ENCODE data around the gene TYRO3.

The TYRO3 gene

DNA sequence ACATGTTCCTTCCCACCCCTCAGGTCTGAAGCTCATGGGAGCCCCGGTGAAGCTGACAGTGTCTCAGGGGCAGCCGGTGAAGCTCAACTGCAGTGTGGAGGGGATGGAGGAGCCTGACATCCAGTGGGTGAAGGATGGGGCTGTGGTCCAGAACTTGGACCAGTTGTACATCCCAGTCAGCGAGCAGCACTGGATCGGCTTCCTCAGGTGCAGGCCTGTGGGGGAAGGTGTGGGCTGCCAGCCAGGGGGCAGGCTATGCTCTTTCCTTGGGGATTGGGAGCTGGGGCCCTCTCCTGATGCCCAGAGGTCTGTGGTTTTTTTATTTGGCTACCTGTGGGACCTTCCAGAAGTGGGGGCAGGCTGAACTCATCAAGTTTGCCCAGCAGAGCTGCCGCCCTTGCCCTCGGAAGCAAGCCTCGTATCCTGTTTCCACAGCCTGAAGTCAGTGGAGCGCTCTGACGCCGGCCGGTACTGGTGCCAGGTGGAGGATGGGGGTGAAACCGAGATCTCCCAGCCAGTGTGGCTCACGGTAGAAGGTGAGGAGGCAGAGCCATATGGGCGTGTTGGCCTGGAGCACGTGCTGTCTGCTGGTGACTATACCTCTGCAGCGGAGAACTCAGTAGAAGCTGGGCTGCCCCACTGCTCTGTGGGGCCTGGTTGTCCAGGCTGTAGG lies 2.2 kb downstream of the TYRO3 start:
- no peak for TF ChIP-seq CSDC2 (CRISPR knock-in tag; IDR thresholded peaks at IDR 0.05)
- TF ChIP-seq ZNF565 (CRISPR knock-in tag; conservative IDR thresholded peaks at IDR 0.05; ENCODE audit: low read depth) = no peak
- TF ChIP-seq, protein P1, sequence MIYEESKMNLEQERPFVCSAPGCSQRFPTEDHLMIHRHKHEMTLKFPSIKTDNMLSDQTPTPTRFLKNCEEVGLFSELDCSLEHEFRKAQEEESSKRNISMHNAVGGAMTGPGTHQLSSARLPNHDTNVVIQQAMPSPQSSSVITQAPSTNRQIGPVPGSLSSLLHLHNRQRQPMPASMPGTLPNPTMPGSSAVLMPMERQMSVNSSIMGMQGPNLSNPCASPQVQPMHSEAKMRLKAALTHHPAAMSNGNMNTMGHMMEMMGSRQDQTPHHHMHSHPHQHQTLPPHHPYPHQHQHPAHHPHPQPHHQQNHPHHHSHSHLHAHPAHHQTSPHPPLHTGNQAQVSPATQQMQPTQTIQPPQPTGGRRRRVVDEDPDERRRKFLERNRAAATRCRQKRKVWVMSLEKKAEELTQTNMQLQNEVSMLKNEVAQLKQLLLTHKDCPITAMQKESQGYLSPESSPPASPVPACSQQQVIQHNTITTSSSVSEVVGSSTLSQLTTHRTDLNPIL (CRISPR knock-in tag; IDR thresholded peaks at IDR 0.05; ENCODE audit: low read depth) = no peak
- no peak for TF ChIP-seq TOX (CRISPR knock-in tag; IDR thresholded peaks at IDR 0.05; ENCODE audit: borderline replicate concordance)
- no peak for TF ChIP-seq ZFP30 (CRISPR knock-in tag; IDR thresholded peaks at IDR 0.05)
- TF ChIP-seq ZFP3 (CRISPR knock-in tag; IDR thresholded peaks at IDR 0.05) = no peak
- TF ChIP-seq PPARA (CRISPR knock-in tag; IDR thresholded peaks at IDR 0.05; ENCODE audit: borderline replicate concordance) = no peak
- TF ChIP-seq OSR1 (CRISPR knock-in tag; IDR thresholded peaks at IDR 0.05) = no peak
- TF ChIP-seq, protein P2, sequence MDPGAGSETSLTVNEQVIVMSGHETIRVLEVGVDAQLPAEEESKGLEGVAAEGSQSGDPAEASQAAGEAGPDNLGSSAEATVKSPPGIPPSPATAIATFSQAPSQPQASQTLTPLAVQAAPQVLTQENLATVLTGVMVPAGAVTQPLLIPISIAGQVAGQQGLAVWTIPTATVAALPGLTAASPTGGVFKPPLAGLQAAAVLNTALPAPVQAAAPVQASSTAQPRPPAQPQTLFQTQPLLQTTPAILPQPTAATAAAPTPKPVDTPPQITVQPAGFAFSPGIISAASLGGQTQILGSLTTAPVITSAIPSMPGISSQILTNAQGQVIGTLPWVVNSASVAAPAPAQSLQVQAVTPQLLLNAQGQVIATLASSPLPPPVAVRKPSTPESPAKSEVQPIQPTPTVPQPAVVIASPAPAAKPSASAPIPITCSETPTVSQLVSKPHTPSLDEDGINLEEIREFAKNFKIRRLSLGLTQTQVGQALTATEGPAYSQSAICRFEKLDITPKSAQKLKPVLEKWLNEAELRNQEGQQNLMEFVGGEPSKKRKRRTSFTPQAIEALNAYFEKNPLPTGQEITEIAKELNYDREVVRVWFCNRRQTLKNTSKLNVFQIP (CRISPR knock-in tag; IDR thresholded peaks at IDR 0.05; ENCODE audit: borderline replicate concordance, low read depth) = no peak
- no peak for TF ChIP-seq ESRRG (CRISPR knock-in tag; IDR thresholded peaks at IDR 0.05)
- no peak for TF ChIP-seq TCF4 (CRISPR knock-in tag; IDR thresholded peaks at IDR 0.05; ENCODE audit: borderline replicate concordance)
- TF ChIP-seq, protein P3, sequence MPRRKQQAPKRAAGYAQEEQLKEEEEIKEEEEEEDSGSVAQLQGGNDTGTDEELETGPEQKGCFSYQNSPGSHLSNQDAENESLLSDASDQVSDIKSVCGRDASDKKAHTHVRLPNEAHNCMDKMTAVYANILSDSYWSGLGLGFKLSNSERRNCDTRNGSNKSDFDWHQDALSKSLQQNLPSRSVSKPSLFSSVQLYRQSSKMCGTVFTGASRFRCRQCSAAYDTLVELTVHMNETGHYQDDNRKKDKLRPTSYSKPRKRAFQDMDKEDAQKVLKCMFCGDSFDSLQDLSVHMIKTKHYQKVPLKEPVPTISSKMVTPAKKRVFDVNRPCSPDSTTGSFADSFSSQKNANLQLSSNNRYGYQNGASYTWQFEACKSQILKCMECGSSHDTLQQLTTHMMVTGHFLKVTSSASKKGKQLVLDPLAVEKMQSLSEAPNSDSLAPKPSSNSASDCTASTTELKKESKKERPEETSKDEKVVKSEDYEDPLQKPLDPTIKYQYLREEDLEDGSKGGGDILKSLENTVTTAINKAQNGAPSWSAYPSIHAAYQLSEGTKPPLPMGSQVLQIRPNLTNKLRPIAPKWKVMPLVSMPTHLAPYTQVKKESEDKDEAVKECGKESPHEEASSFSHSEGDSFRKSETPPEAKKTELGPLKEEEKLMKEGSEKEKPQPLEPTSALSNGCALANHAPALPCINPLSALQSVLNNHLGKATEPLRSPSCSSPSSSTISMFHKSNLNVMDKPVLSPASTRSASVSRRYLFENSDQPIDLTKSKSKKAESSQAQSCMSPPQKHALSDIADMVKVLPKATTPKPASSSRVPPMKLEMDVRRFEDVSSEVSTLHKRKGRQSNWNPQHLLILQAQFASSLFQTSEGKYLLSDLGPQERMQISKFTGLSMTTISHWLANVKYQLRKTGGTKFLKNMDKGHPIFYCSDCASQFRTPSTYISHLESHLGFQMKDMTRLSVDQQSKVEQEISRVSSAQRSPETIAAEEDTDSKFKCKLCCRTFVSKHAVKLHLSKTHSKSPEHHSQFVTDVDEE (CRISPR knock-in tag; IDR thresholded peaks at IDR 0.05) = no peak
- TF ChIP-seq, protein P4, sequence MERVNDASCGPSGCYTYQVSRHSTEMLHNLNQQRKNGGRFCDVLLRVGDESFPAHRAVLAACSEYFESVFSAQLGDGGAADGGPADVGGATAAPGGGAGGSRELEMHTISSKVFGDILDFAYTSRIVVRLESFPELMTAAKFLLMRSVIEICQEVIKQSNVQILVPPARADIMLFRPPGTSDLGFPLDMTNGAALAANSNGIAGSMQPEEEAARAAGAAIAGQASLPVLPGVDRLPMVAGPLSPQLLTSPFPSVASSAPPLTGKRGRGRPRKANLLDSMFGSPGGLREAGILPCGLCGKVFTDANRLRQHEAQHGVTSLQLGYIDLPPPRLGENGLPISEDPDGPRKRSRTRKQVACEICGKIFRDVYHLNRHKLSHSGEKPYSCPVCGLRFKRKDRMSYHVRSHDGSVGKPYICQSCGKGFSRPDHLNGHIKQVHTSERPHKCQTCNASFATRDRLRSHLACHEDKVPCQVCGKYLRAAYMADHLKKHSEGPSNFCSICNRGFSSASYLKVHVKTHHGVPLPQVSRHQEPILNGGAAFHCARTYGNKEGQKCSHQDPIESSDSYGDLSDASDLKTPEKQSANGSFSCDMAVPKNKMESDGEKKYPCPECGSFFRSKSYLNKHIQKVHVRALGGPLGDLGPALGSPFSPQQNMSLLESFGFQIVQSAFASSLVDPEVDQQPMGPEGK (CRISPR knock-in tag; IDR thresholded peaks at IDR 0.05; ENCODE audit: borderline replicate concordance) = no peak
- TF ChIP-seq, protein P5, sequence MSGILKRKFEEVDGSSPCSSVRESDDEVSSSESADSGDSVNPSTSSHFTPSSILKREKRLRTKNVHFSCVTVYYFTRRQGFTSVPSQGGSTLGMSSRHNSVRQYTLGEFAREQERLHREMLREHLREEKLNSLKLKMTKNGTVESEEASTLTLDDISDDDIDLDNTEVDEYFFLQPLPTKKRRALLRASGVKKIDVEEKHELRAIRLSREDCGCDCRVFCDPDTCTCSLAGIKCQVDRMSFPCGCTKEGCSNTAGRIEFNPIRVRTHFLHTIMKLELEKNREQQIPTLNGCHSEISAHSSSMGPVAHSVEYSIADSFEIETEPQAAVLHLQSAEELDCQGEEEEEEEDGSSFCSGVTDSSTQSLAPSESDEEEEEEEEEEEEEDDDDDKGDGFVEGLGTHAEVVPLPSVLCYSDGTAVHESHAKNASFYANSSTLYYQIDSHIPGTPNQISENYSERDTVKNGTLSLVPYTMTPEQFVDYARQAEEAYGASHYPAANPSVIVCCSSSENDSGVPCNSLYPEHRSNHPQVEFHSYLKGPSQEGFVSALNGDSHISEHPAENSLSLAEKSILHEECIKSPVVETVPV (CRISPR knock-in tag; IDR thresholded peaks at IDR 0.05) = no peak
- TF ChIP-seq ZNF8 (CRISPR knock-in tag; IDR thresholded peaks at IDR 0.05) = no peak
- ATAC-seq = no peak

DNA sequence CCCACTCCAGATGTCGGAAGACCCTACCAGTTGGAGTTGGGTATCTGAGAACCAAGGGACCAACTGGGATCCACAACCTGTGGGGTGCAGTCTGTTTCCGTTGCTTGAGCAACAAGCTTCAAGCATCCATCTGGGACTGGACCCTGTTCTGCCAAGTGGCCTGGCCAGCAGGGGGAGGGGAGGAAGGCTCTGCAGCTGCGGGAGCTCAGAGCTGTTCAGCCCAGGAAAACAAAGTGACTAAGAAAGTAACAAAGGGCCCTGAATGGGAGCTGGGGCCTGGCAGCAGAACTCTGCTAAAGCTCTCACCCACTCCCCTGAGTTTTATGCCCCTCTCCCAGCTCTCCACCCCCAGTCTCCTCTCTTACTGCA lies 2.7 kb downstream of the TYRO3 start:
- ATAC-seq = no peak
- TF ChIP-seq OSR1 (CRISPR knock-in tag; IDR thresholded peaks at IDR 0.05) (no peak), ARNTL (CRISPR knock-in tag; IDR thresholded peaks at IDR 0.05; ENCODE audit: borderline replicate concordance, low read depth) (no peak), RARB (CRISPR knock-in tag; IDR thresholded peaks at IDR 0.05) (no peak), SNAI2 (CRISPR knock-in tag; IDR thresholded peaks at IDR 0.05) (no peak), ZNF8 (CRISPR knock-in tag; IDR thresholded peaks at IDR 0.05) (no peak), TOX (CRISPR knock-in tag; IDR thresholded peaks at IDR 0.05; ENCODE audit: borderline replicate concordance) (no peak), ZFP30 (CRISPR knock-in tag; IDR thresholded peaks at IDR 0.05) (no peak)
- TF ChIP-seq, protein P1 (CRISPR knock-in tag; IDR thresholded peaks at IDR 0.05; ENCODE audit: low read depth) = no peak

DNA sequence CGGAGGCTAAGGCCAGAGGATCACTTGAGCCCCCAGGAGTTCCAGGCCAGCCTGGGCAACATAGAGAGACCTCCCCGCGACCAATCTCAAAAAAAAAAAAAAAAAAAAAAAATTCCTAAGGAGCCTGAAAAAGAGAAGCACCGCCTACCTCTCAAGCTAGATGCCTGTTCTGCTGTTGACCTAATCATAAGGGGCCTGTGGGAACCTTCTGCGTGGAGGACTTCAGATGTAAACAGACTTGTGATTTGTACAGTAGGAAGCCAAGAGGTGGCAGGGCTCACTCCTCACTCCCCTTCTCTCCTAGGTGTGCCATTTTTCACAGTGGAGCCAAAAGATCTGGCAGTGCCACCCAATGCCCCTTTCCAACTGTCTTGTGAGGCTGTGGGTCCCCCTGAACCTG lies 3.2 kb downstream of the TYRO3 start:
- no peak for ATAC-seq
- TF ChIP-seq ZFP3 (CRISPR knock-in tag; IDR thresholded peaks at IDR 0.05) (no peak), ZNF8 (CRISPR knock-in tag; IDR thresholded peaks at IDR 0.05) (no peak), CSDC2 (CRISPR knock-in tag; IDR thresholded peaks at IDR 0.05) (no peak), TCF4 (CRISPR knock-in tag; IDR thresholded peaks at IDR 0.05; ENCODE audit: borderline replicate concordance) (no peak), GLIS3 (CRISPR knock-in tag; IDR thresholded peaks at IDR 0.05) (no peak), ZNF565 (CRISPR knock-in tag; conservative IDR thresholded peaks at IDR 0.05; ENCODE audit: low read depth) (no peak)
- TF ChIP-seq, protein P1 (CRISPR knock-in tag; IDR thresholded peaks at IDR 0.05; ENCODE audit: low read depth) = no peak
- TF ChIP-seq, protein P5 (CRISPR knock-in tag; IDR thresholded peaks at IDR 0.05) = no peak
- TF ChIP-seq, protein P3 (CRISPR knock-in tag; IDR thresholded peaks at IDR 0.05) = no peak

All from SK-N-SH treated with all-trans-retinoic acid at 6 μM for 48 hours (cell line).